Epithelial cell of proximal tubule (primary cell): ENCODE measurements around the gene NUP85. TPM values are rescaled to one million over a fixed set of nuclear protein-coding genes. Genes with fewer than 3 reads are reported as not detected.
"Not testable (repeated sequence)": the region's sequence is repeated elsewhere in the genome, so short reads cannot be mapped to it uniquely, and the experiment has no call there.

Experiments used
- DNase-seq: peaks from one replicate; pipeline ENCODE4 v3.0.0-alpha.2; 2011; ENCODE audit warnings: low read depth
- H3K4me3 ChIP-seq: 2 replicates; pipeline ENCODE4 v1.5.1; 2011; ENCODE audit warnings: low read depth, mild to moderate bottlenecking, low read length
- total RNA-seq: library from RNA; depleted of rRNA; stranded (reverse); fragments of >200 nt; gene quantifications from 2 replicates; pipeline ENCODE4 v1.2.3, GENCODE V29; 2015
- TF ChIP-seq, protein P1 (sequence below): conservative IDR thresholded peaks from 2 replicates; pipeline ENCODE4 v1.5.1; 2012; ENCODE audit warnings: low read depth, mild to moderate bottlenecking, low read length

Gene NUP85
- total RNA-seq, 1 donor from 2014 or later: 43.2 TPM

DNA sequence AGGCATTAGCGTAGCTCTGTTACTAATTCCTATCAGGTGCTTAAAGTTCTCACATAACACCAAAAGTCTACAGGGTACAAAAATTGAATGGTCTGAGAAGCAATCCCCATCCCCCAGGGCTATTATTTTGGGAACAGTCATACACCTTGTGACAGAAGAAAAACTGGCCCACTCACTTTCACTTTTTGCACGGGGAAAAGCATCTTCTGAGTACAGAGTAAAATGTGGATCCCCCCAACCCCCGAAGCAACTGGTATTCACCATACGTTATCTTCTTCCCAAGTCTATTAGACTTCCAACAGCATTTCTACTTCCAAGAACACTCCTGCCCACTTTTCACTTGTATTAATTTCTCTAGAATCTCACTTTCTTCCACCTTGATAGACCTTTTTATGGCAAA is 44.1 kb downstream of the NUP85 start:
- TF ChIP-seq, protein P1, sequence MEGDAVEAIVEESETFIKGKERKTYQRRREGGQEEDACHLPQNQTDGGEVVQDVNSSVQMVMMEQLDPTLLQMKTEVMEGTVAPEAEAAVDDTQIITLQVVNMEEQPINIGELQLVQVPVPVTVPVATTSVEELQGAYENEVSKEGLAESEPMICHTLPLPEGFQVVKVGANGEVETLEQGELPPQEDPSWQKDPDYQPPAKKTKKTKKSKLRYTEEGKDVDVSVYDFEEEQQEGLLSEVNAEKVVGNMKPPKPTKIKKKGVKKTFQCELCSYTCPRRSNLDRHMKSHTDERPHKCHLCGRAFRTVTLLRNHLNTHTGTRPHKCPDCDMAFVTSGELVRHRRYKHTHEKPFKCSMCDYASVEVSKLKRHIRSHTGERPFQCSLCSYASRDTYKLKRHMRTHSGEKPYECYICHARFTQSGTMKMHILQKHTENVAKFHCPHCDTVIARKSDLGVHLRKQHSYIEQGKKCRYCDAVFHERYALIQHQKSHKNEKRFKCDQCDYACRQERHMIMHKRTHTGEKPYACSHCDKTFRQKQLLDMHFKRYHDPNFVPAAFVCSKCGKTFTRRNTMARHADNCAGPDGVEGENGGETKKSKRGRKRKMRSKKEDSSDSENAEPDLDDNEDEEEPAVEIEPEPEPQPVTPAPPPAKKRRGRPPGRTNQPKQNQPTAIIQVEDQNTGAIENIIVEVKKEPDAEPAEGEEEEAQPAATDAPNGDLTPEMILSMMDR: no peak
- no peak for DNase-seq
- no peak overlapping the region for H3K4me3 ChIP-seq

DNA sequence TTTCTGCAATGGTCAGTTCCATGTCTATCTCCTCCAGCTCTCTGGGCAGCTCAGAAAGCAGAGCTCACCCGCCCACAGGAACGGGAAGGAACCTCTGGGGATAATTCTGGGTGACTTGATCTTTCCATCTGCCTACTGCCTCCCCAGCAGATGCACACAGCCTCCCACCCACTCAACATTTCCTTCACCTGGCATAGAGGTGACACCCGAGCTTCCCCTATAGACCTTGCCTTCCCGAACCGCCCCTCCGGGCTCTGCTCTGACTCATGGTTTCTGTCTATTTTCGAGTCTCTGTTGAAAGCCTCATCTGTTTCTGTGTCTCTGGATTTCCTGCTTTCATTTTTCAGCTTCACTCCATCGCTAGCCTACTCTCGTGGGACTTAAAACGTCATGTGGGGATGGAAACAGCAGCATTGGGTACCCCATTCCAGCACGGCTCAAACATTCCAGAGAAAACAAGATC is 44.6 kb downstream of the NUP85 start:
- no peak overlapping the region for H3K4me3 ChIP-seq
- DNase-seq: no peak
- TF ChIP-seq, protein P1: no peak

DNA sequence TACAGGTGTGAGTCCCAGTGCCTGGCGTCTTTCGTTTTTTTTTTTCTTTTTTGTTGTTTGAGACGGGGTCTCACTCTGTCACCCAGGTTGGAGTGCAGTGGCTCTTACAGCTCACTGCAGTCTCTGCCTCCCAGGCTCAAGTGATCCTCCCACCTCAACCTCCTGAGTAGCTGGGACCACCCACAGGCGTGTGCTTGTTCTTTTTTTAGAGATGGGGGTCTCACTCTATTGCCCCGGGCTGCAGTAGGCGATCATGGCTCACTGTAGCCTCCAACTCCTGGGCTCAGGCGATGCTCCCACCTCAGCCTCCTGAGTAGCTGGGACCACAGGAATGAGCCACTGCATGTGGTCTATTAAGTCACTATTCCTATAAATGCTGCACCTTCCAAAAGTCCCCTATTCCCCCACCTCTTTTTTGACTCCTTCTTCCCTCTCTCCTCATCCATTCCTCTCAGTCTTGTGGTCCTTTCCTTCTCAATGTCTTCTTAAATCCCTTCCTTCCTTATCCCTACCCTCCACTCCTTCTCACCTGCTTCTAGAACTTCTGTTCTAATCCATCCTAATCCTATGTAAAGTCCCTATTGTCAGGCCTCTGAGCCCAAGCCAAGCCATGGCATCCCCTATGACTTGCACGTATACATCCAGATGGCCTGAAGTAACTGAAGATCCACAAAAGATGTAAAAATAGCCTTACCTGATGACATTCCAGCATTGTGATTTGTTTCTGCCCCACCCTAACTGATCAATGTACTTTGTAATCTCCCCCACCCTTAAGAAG is 46.7 kb downstream of the NUP85 start:
- DNase-seq: no peak
- TF ChIP-seq, protein P1: no peak

DNA sequence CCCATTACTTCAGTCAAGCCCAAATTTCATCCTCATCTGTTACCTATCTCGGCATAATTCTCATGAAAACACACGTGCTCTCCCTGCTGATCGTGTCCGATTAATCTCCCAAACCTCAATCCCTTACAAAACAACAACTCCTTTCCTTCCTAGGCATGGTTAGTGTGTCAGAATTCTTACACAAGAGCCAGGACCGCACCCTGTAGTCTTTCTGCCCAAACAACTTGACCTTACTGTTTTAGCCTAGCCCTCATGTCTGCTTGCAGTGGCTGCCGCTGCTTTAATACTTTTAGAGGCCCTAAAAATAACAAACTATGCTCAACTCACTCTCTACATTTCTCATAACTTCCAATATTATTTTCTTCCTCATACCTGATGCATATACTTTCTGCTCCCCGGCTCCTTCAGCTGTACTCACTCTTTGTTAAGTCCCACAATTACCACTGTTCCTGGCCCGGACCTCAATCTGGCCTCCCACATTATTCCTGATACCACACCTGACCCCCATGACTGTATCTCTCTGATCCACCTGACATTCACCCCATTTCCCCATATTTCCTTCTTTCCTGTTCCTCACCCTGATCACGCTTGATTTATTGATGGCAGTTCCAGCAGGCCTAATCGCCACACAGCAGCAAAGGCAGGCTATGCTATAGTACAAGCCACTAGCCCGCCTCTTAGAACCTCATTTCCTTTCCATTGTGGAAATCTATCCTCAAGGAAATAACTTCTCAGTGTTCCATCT is 50.6 kb downstream of the NUP85 start:
- H3K4me3 ChIP-seq, DNase-seq: not testable (repeated sequence)

More for the DNA sequence above, 46.7 kb downstream of the NUP85 start:
- no peak overlapping the region for H3K4me3 ChIP-seq

DNA sequence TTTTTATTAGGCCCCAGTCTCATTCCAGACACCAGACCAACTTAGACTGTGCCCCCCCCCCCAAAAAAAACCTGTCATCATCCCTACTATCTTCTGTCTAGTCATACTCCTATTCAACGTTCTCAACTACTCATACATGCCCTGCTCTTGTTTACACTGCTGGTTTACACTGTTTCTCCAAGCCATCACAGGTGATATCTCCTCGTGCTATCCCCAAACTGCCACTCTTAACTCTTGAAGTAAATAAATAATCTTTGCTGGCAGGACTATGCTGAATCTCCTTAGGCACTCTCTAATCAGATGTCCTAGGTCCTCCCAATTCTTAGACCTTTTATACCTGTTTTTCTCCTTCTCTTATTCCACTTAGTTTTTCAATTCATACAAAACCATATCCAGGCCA is 51.7 kb downstream of the NUP85 start:
- DNase-seq, H3K4me3 ChIP-seq: not testable (repeated sequence)

DNA sequence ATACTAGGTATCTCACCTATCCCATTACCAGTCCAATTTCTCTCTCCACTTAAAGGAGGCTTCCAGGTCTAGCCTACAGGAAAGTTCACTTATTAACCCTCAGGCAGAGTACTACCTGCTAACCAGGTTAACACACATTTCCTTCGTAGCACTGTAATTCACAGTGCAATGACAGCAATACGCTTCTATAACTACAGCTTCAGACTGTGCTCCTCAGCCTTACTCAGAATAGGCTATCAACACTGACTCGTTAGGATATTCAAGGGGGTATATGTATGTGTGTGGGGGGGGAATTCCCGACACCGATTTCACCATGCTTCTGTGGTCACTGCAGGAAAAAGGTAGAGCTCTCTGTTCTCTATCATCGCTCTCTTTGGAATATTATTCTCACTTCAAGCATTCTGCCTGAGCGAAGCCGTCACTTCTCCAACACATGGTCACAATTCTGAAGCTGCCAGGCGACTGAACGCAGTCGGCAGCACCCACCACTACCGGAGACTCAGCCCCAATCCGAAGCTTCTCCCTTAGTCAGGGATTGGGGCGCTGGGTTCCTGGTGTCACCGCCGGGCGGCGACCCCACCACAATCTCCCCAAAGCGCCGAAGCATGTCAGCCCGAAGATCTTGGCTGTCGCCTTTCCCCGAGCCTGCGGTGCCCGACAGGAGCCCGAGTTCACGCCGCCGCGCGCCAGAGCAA is 55.3 kb downstream of the NUP85 start:
- peak overlapping the region; percentile 99 for H3K4me3 ChIP-seq
- TF ChIP-seq, protein P1: no peak
- DNase-seq: no peak

DNA sequence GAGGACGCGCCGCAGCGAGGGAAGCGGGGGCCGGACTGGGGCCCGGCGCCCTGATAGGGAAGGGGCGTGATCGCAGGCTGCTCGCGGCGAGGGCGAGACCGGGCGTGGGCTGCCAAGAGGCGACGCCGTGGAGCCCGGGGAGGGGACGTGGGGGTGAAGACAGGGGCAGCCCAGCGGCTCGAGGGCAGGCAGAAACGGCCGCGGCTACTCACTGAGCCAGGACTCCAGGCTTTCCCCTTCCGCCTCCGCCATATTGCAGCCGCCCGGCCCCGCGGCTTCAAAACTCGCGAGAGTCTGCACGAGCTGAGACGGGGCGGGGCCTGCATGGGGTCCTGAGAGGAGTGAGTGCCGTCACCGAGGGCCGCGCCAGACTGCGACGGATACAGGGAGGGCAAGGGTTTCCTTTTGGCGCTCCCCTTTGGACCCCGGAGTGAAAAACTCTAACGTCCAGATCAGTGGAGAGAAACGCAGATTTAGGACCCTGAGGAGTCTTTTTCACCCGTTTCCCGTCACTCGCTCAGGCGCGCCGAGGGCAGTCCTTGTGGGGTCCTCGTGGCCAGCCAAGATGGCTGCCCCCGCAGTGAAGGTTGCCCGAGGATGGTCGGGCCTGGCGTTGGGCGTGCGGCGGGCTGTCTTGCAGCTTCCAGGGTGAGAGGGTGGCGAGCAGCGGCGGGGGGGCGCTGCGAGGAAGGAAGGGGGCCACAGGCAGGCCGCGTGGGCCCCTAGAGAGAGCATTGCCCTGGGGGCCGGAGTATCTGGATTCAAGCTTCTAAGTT is 56.0 kb downstream of the NUP85 start, which contains the start of the genes GGA3 and MRPS7:
Gene GGA3 (minus strand): TSS at position 271 of the 776 bp plus-strand sequence. CDS start 19 bp downstream, at position 252.
Gene MRPS7 (plus strand): TSS at position 544 of the 776 bp plus-strand sequence. CDS start 22 bp downstream, at position 566.
- peak within 1 kb of the TSS; percentile 99 for H3K4me3 ChIP-seq
- no peak for DNase-seq
- TF ChIP-seq, protein P1: no peak
